Measurements from ENCODE around the gene DOCK9.

DOCK9 gene

DNA sequence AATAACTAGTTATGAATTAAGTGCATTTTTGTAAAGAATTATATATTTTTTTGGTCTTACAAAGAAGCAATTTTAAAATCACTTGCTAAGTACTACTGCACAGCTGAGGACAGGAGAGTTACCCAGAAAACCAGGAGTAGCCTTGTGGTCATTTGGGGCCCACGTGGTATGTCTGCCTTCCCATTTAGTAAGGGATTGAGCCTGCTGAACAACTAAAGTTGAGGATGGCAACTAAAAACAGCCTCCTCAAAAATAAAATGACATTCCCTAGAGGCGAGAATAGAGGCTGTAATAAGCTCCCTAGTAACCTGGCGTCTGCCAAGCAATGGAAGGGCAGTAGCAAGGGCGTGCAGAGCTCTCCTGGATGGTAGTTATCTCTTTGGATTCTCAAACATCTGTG lies 36.3 kb downstream of the DOCK9 start:
- no peaks in the 10 kb centered on the region for H3K36me3 ChIP-seq (ENCODE audit: insufficient read depth, low read length)
- no peaks in the 10 kb centered on the region for H3K4me1 ChIP-seq (ENCODE audit: insufficient read depth, low read length, severe bottlenecking)
- no peak overlapping the region for H2AFZ ChIP-seq (ENCODE audit: low read length)
- TF ChIP-seq, protein P1, sequence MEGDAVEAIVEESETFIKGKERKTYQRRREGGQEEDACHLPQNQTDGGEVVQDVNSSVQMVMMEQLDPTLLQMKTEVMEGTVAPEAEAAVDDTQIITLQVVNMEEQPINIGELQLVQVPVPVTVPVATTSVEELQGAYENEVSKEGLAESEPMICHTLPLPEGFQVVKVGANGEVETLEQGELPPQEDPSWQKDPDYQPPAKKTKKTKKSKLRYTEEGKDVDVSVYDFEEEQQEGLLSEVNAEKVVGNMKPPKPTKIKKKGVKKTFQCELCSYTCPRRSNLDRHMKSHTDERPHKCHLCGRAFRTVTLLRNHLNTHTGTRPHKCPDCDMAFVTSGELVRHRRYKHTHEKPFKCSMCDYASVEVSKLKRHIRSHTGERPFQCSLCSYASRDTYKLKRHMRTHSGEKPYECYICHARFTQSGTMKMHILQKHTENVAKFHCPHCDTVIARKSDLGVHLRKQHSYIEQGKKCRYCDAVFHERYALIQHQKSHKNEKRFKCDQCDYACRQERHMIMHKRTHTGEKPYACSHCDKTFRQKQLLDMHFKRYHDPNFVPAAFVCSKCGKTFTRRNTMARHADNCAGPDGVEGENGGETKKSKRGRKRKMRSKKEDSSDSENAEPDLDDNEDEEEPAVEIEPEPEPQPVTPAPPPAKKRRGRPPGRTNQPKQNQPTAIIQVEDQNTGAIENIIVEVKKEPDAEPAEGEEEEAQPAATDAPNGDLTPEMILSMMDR (IDR thresholded peaks at IDR 0.05; ENCODE audit: low read length), result no peak
- TF ChIP-seq EZH2 (IDR thresholded peaks at IDR 0.05; ENCODE audit: borderline replicate concordance, low read length), result no peak
- no peaks in the 10 kb centered on the region for H3F3A ChIP-seq (ENCODE audit: insufficient read depth, low read length)
- H4K20me1 ChIP-seq (ENCODE audit: insufficient read depth, low read length), result no peaks in the 10 kb centered on the region
- H3K79me2 ChIP-seq (ENCODE audit: insufficient read depth, low read length), result no peaks in the 10 kb centered on the region
- no peak overlapping the region for H3K4me3 ChIP-seq (ENCODE audit: low read depth, low read length, poor library complexity, severe bottlenecking)
- no peak overlapping the region for H3K27ac ChIP-seq (ENCODE audit: low read depth, low read length, poor library complexity, severe bottlenecking)
- no peaks in the 10 kb centered on the region for H3K9me2 ChIP-seq (ENCODE audit: low read depth, low read length)
- no peaks in the 10 kb centered on the region for H3K9me3 ChIP-seq (ENCODE audit: low read length)
- no peak overlapping the region for H3K4me2 ChIP-seq (ENCODE audit: low read length)
- no peaks in the 10 kb centered on the region for H3K27me3 ChIP-seq (ENCODE audit: insufficient read depth, low read length)
- H3K9ac ChIP-seq (ENCODE audit: low read length), result no peak overlapping the region

DNA sequence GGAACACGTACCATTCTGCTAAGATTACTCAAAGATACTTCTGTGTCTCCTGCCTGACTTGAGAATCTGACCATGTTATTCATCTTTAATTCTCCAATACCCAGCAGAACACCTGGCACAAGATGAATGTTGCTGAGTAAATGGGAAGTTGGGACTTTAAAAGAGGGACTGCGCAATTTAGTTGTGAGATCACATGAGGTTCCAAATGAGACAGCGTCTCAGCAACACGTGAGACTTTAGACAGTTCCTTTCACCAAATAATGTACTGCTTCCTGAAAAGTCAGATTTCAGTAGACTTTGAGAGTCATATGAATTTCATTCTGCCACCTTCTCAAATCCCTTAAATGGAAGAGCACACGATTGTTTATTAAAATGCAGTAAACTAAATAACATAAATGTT lies 36.7 kb downstream of the DOCK9 start:
- H3K4me3 ChIP-seq (ENCODE audit: low read depth, low read length, poor library complexity, severe bottlenecking), result no peak overlapping the region
- no peaks in the 10 kb centered on the region for H3F3A ChIP-seq (ENCODE audit: insufficient read depth, low read length)
- H3K27ac ChIP-seq (ENCODE audit: low read depth, low read length, poor library complexity, severe bottlenecking), result no peak overlapping the region
- H3K9me3 ChIP-seq (ENCODE audit: low read length), result no peaks in the 10 kb centered on the region
- H3K79me2 ChIP-seq (ENCODE audit: insufficient read depth, low read length), result no peaks in the 10 kb centered on the region
- H3K9ac ChIP-seq (ENCODE audit: low read length), result no peak overlapping the region
- H4K20me1 ChIP-seq (ENCODE audit: insufficient read depth, low read length), result no peaks in the 10 kb centered on the region
- TF ChIP-seq, protein P1 (IDR thresholded peaks at IDR 0.05; ENCODE audit: low read length), result no peak
- TF ChIP-seq EZH2 (IDR thresholded peaks at IDR 0.05; ENCODE audit: borderline replicate concordance, low read length), result no peak
- H3K36me3 ChIP-seq (ENCODE audit: insufficient read depth, low read length), result no peaks in the 10 kb centered on the region
- no peak overlapping the region for H3K4me2 ChIP-seq (ENCODE audit: low read length)
- no peak overlapping the region for H2AFZ ChIP-seq (ENCODE audit: low read length)
- no peaks in the 10 kb centered on the region for H3K4me1 ChIP-seq (ENCODE audit: insufficient read depth, low read length, severe bottlenecking)
- H3K9me2 ChIP-seq (ENCODE audit: low read depth, low read length), result no peaks in the 10 kb centered on the region
- H3K27me3 ChIP-seq (ENCODE audit: insufficient read depth, low read length), result no peaks in the 10 kb centered on the region

DNA sequence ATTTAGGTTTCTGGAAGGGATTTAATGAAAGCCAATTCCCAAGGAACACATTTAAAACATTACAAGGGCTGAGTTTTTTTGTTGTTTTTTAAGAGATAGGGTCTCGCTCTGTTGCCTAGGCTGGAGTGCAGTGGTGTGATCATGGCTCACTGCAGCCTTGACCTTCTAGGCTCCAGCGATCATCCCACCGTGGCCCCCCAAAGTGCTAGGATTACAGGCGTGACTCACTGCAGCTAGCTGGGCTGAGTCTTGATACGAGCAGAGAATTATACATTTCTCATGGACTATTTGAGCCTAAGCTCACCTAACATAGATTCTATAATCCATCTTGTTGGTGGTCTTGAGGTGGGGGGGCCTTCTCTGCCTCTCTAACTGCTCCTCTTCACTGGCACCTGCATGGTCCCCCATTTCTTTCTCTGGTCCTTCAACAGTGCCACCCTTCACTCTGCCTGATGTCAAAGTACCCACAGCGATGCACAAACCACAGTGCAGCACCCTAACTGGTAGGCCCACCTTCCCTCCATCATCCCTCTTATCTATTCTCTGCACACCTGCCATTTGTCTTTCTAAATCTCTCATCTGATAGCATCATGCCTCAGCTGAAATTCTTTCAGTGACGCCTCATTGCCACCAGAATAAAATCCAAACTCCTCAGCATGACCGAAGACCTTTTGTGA lies 37.4 kb downstream of the DOCK9 start:
- H4K20me1 ChIP-seq (ENCODE audit: insufficient read depth, low read length), result no peaks in the 10 kb centered on the region
- no peaks in the 10 kb centered on the region for H3K27me3 ChIP-seq (ENCODE audit: insufficient read depth, low read length)
- H3K79me2 ChIP-seq (ENCODE audit: insufficient read depth, low read length), result no peaks in the 10 kb centered on the region
- H3K9ac ChIP-seq (ENCODE audit: low read length), result no peak overlapping the region
- H3F3A ChIP-seq (ENCODE audit: insufficient read depth, low read length), result no peaks in the 10 kb centered on the region
- no peaks in the 10 kb centered on the region for H3K9me2 ChIP-seq (ENCODE audit: low read depth, low read length)
- no peaks in the 10 kb centered on the region for H3K9me3 ChIP-seq (ENCODE audit: low read length)
- no peaks in the 10 kb centered on the region for H3K4me1 ChIP-seq (ENCODE audit: insufficient read depth, low read length, severe bottlenecking)
- no peak overlapping the region for H3K27ac ChIP-seq (ENCODE audit: low read depth, low read length, poor library complexity, severe bottlenecking)
- no peak overlapping the region for H3K4me3 ChIP-seq (ENCODE audit: low read depth, low read length, poor library complexity, severe bottlenecking)
- H3K4me2 ChIP-seq (ENCODE audit: low read length), result no peak overlapping the region
- H3K36me3 ChIP-seq (ENCODE audit: insufficient read depth, low read length), result no peaks in the 10 kb centered on the region
- TF ChIP-seq EZH2 (IDR thresholded peaks at IDR 0.05; ENCODE audit: borderline replicate concordance, low read length), result no peak
- TF ChIP-seq, protein P1 (IDR thresholded peaks at IDR 0.05; ENCODE audit: low read length), result no peak
- no peak overlapping the region for H2AFZ ChIP-seq (ENCODE audit: low read length)
